HG03342 (cell line): Measurements from ENCODE around the gene SMPD1.

Experiments used
- ATAC-seq: cut with Tn5 transposase; IDR thresholded peaks from one replicate; pipeline ENCODE4 v1.9.1; 2021; ENCODE audit warnings: mild to moderate bottlenecking, moderate library complexity; ENCODE audit not compliant: unreplicated experiment

Gene SMPD1

DNA sequence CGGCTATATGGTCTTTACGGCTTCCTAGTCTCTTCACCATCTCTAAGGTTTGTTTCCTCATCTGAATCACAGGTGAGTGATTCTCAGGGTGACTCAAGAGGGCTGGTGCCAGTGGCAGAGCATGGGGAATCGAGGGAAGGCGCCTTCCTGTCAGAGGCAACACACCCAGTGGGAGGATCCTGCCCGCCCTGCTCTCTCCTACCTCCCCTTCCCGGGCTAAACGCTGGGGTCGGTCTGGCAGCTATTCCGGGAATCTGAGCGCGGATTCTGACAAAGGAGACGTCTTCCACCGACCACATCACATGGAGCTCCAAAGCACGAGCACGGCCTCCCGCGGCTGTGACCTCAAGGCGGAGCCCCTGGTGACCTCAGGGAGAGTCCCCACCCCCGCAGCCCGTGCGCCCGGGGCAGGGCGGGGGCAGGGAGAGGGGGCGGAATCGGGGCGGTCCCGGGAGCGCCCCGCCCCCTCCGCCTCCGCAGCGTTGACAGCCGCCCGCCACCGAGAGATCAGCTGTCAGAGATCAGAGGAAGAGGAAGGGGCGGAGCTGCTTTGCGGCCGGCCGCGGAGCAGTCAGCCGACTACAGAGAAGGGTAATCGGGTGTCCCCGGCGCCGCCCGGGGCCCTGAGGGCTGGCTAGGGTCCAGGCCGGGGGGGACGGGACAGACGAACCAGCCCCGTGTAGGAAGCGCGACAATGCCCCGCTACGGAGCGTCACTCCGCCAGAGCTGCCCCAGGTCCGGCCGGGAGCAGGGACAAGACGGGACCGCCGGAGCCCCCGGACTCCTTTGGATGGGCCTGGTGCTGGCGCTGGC, at the start of gene SMPD1:
SMPD1 (plus strand) TSS at position 570 of the 813 bp plus-strand sequence; CDS start at position 695, 125 bp downstream.
- peak; percentile 97 for ATAC-seq

DNA sequence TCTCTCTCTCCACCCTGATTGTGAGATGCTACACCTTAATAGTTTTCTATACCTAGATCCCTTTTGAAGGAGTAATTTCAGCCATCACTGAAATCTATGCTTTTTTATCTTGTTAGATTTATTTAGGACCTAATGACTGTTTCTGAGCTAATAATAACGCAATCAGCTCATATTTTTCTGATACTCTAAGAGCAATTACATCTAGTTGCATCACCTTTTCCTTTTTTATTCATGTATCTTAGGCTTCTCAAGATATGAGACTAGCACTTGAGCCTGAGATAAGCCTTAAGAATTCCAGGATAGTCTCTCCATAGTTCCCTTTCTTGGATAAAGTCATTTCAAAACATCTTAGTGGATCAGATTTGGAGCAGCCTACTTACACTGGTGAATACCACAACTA, 44.9 kb upstream of the SMPD1 start:
- ATAC-seq = no peak

DNA sequence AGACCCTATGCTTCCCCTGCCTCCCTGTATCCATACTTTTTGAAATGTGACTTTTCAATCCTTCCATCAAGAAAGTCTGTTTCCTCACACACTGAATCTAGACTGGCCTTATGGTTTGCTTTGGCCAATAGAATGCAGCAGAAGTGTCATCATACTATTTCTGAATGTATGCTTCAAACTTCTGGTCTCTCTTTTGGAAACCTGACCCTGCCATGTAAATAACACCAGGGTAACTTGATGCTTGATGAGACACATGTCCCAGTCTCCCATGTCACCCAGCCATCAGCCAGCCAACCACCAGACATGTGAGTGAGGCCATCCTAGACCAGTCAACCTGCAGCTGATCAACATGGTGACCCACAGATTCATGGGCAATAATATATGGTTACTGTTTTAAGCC, 40.2 kb upstream of the SMPD1 start:
- no peak for ATAC-seq

DNA sequence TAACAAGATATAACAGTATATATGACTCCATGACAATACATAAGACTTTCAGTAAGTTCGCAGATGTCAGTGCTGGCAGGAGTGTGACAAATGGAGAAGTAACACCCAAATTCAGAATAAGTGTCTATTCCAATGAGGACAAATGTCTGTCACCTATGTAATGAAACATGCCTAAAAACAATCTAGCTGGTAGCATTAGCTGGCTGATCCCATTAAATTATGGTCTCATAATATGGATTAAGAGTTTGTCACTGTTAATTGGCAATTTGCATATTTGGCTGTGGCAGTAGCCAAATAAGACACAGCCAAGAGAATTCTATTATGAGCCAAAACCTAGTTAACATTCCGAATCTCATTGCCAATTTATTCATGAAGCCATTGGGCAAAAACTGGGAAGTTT, 39.8 kb upstream of the SMPD1 start:
- no peak for ATAC-seq

DNA sequence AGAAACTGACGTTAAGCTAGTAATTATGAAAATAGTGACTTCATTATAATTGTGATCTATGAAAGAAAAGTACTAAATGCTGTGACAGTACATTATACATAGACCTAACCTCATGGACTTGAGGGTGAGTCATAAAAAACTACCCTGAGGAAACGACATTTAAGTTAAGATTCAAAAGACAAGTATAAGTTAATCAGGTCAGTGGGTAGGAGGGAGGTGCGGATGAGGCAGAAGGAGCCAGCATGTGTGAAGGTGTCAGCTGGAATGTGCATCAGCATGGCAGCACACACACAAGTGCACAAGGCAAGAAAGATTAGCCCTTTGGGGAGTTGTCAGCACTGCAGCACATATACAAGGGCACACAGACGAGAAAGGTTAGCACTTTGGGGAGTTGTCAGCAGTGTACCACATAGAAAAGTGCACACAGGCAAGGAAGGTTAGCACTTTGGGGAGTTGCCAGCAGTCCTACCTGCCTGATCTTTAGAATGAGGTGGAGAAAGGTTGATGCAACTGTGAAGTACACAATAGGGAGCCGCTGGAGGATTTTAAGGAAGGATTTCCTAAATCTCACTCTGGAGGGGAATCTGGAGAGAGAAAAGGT, 38.4 kb upstream of the SMPD1 start:
- ATAC-seq = no peak

DNA sequence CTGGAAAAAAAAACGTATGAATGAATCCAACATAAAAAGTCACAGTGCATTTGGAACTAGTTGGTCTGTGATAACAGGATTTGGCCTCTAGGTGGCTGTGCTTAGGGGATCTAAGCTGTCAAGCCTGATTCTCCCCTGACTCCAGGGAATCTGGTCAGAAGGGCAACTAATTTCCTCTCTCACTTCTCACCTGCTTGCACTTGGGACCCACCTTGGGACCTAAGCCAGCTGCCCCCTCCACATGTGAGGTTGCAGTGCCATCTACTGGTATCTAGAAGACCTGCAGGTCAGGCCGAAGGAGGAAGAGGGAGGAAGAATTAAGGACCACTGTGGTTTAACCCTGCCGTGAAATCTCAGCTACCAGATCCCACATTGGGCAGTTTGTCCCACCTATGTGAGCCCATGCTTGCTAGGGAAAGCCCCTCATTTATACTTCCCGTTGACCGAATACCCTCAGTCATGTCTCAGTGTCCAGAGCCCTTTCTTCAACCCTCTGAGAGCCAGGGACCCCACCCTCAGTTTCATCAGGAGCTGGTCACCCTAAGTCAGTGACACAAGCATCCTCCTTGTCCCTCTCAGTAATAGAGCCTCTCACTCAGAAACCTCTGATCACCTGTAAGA, 36.8 kb upstream of the SMPD1 start:
- peak; percentile 77 for ATAC-seq

DNA sequence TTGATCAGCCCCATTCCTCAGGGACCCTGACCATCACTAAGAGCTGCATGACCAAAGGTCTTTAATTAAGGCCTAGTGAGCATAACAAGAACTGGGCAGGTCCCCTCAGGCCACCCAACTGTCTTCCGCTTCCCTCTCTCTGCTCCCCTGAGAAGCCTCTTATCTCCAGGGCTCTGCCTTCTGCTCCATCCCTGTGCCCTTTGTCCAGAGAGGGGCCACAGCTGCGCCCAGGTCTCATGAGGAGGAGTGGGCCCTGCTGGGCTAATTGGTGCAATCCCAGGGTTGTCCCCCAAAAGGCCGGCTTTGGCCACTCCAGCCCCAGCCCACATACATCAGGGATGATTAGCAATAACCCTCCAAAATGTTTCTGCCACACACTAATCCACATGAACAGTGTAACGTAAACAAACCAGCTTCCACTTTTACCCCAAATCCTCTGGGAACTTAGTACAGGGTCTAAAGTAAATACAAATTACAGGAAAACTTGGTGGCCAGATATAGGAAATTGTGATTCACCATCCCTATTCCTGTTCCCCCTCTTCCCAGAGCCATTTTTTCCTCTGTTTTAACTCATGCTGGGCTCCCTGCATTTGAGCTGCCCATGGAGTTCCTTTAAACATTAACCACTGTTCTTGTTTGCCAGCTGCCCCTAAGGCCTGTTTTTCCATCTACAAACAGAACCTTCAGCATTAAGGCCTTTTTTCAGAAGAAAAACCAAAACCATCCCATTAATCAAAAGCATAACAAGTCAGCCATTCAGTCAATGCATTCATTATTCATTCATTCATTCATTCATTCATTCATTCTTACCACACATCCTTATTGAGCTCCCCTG, 35.4 kb upstream of the SMPD1 start:
- no peak for ATAC-seq

DNA sequence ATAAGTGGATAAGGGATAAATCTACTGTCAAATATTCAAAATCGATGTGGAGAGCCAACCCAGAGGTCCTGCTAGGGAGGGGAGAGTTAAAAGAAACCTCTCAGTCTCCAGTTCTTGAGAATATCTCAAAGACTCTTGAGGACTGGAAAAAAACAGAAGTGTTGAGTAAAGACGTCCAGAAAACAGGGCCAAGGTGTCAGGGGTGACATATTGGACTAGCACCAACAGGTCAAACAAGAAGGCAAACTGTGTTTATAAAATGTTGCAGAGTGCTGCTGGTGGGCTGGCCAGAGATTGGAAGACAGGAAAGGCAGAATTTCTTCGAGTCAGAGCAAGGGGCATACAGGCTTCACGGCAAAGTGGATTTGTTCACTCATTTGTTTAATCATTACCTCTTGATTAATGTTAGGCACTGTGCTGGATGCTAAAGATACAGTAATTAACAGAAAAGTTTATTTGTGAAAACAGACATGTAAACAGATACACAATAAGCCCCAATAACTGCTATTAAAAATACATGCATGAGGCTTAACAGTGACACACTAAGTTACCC, 33.7 kb upstream of the SMPD1 start:
- ATAC-seq = no peak

DNA sequence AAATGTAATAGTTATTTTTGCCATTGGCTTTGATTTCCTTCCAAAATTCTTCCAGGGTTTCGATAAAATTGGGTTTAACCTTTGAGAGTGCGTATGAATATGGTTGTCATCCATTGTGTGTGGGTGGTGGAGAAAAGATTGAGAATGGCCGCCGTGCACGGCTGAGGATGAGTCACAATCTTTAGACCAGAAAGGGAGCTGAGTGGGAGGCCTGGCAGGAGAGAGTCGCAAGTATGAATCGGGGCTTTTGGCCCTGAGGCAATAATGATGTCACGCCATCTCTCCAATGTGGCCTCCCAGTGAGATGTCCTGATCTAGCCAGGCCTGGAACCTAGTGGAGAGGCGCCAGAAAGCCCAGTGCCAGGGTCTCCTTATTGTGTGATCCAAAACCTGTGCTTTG, 33.1 kb upstream of the SMPD1 start:
- ATAC-seq = no peak

DNA sequence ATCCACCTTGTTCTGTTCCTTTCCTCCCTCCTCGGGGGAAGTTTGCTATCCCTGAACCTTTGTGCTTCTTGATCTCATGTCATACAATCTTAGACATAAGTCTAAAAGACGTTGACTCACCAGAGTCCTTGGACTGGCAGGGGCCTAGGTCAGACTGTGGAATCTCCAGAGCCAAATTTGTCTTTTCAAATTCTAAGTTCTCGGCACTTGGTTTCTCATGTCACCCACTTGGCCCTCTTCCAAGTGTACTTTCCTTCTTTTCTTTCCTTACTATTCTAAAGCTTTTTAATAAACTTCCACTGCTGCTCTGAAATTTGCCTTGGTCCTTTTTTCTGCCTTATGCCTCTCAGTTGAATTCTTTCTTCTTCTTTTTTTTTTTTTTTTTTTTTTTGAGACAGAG, 30.1 kb upstream of the SMPD1 start:
- no peak for ATAC-seq

DNA sequence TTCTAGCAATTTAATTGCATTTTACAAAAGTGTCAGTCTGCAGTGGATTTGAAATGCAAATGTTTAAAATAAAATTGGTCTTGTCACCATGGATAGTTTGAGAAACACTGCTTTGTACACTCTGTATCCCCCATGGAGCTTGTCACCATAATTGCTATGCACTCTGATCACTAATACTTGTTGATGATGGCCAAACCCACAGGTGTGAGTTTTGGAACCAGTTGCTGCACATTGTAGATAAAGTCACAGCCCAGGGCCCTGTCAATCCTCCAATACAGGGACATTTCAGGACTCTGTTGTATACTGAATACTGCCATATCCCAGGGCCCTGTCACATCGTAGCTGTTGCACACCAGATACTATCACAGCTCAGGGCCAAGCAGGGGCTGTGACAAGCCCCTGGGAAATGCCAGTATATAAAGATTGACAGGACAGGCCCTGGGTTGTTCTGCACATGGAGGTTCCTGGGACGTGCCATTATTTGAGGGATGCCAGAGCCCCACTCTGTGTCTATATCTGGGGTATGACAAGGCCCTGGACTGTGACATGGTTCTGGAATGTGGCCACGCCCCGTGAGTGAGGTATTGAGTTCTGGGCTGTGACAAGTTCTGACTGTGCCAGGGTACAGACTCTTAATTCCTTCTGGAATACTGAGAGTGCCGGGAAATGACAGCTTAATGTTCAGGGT, 27.9 kb upstream of the SMPD1 start:
- ATAC-seq = no peak

DNA sequence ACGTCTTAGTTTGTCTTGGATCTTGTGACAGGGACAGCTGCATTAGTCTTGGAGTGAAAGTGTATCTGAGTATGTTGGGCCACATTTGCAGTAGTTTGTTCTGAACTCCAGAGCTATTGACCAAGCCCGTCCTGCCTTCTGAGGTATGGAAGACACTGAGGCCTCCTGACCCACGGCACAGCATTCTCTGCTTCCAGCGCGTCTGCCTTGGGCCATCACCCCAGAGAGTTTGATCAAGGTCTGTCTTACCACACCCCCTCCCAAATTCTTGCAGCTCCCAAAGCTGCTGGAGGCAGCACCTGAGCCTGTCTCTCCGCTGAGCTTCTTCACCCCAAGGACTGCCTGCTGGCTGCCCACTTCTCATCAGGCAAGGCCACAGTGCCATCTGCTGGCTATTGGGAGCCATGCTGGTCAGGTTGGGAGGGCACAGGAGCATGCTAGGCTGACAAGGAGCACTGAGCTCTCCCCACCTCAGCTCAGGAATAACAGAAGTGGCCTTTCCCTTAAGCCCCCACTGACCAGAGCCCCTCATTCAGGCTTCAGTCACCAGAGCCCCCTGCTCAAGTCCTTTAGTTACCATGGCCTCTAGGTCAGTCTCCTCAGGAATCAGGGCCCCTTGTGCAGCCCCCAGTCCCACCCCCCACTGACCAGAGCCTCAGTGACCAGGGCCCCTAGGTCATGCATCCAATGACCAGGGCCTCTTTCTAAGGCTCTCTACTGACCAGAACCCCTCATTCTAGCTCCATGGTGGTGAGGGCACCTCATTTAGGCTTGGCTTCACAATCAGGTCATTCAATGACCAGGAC, 27.2 kb upstream of the SMPD1 start:
- peak; percentile 98 for ATAC-seq

DNA sequence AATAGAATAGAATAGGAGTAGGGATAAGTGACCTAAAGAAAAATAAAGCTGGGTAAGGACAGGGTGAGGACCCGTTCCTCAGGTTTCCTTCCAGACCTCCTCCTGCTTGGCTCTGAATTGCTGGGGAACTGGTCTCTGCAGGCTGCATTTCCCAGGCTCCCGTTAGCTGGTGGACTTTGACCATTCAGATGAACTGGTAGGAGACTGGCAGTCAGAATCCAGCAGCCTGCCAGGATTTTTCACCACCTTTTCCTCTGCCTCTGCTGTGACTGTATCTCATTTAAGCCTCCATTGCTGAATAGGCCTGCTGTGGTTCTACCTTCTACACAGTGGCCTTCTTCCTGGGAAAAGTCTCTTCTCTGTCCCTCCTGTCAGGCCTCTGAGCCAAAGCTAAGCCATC, 24.6 kb upstream of the SMPD1 start:
- ATAC-seq = no peak

DNA sequence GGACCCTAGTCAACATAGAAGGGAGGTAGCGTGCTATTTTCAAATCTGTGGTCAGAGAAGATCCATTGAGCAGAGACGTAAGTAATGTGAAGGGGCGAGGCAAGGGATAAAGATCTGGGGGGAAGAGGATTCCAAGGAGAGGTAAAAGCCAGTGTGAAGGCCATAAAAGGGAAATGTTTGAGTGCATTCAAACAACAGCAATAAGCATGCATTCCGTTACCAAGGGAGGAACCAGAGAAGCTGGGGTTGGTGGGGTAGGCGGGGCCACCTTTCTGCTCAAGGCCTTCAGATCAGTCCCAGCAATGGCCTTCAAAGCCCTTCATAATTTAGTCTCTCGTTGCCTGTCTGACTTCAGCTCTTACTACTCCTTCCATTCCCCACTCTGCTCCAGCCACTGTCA, 18.4 kb upstream of the SMPD1 start:
- ATAC-seq = no peak

DNA sequence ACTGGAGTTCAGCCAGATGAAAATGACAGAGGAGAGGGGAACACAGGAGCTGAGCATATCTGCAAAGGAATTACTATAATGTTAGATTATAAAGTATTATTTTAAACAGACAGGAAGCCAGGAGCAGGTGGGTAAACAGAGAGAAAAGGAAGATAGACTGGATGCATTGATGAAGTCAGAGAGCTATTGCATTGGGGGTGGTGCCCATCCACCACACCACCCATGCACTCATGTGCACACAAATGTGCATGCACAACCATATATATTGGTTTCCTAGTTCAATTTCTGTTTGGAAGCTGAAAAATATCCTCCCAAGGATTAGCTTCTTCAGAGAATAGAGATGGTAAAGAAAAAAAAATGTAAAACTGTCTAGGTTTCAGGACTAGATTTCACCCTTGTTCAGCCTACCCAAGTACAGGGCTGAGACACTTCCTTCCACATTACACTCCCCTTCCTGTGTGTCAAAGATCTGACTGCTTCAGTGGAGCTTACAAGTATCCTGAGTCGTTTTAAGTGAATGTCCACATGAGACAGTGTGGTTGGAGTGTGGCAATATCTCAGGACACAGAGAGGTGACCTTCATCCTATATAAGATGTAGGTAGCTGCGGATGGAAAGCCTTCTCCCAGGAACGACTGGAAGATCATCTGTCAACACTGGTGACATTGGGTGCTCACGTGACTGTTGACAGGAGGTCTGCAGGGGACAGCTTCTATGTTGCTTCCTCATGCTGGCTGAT, 12.2 kb upstream of the SMPD1 start:
- no peak for ATAC-seq

DNA sequence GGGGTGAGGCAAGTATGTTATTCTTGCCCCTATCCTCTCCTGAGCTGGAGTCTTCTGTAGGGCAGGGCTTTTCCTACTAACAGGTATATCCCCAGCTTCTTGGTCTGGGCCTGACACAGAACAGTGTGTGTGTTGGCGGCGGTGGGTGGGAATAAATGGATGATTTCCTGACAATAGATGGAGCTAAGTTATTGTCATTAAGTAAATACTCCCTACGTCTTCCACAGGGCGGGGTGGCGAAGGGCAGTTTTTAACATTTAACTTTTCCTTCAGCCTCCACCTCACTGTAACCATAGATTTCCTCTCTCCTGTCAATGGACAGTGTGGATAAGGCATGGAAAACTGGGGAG, 11.7 kb upstream of the SMPD1 start:
- no peak for ATAC-seq

DNA sequence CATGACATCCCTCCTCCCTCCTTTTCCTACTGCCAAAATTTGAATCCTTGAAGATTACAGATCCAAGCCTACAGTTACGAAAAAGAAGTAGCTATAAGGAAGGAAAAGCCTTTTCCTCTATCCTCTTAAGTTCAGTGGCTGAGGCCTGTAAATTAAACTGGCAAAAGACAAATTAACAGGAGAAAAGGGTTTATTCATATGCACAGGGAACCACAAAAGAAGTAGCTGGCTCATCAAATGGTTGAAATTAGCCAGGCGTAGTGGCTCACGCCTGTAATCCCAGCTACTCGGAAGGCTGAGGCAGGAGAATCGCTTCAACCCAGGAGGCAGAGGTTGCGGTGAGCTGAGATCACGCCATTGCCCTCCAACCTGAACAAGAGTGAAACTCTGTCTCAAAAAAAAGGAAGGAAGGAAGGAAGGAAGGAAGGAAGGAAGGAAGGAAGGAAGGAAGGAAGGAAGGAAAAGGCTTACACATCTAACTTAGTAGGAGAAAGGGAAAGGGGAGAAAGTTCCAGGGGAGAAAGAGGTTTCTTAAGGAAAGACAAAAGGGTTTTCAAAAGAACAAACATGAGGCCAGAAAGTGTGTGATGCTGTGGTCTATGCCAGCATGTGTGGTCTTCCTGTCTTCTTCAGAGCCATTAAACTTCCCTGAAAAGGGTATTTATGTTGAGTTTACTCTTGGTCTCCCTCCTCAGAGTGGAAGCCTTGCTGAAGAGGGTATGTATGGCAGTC, 5.1 kb upstream of the SMPD1 start:
- ATAC-seq = no peak

DNA sequence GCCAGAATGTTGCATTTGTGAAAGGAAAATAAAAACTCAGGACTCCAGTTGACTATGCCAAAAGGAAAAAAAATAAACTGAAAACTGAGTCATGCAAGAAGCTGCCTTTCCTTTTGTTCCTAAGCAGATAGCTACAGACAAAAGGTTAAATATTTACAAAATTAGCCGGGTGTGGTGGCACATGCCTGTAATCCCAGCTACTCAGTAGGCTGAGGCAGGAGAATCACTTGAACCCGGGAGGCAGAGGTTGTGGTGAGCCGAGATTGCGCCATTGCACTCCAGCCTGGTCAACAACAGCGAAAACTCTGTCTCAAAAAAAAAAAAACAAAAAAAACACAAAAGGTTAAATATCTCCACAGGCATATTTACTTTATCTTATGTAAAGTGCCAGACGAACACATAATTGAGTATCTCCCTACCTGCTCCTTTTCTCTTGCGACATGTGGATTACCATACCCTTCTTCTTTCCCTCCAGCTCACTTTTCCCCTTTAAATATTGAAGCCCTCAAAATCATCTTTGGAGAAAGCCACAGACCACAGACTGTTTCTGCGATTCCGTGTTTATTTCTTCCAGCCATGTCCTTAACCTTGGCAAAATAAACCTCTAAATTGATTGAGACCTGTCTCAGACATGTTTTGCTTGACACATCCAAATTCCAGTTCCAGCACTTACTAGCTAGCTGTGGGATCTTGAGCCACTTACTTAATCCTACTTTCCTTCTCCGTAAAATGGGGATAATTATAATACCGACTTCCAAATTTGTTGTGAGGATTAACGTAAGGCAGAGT, 2.3 kb upstream of the SMPD1 start:
- ATAC-seq = no peak
